ENCODE data around the gene FNDC3B.

- TF ChIP-seq, protein P1, sequence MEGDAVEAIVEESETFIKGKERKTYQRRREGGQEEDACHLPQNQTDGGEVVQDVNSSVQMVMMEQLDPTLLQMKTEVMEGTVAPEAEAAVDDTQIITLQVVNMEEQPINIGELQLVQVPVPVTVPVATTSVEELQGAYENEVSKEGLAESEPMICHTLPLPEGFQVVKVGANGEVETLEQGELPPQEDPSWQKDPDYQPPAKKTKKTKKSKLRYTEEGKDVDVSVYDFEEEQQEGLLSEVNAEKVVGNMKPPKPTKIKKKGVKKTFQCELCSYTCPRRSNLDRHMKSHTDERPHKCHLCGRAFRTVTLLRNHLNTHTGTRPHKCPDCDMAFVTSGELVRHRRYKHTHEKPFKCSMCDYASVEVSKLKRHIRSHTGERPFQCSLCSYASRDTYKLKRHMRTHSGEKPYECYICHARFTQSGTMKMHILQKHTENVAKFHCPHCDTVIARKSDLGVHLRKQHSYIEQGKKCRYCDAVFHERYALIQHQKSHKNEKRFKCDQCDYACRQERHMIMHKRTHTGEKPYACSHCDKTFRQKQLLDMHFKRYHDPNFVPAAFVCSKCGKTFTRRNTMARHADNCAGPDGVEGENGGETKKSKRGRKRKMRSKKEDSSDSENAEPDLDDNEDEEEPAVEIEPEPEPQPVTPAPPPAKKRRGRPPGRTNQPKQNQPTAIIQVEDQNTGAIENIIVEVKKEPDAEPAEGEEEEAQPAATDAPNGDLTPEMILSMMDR (IDR thresholded peaks at IDR 0.05): no peak
- no peak for TF ChIP-seq POLR2A (IDR thresholded peaks at IDR 0.05)
Observed at GRCh38 chr3:172280406-172281051, 241.2 kb downstream of the FNDC3B start.
